Measurements from ENCODE around the gene GFM1. TPM values are rescaled to one million over a fixed set of nuclear protein-coding genes. Genes with fewer than 3 reads are reported as not detected.

GFM1 gene
- total RNA-seq, 3 donors from 2014 or later (not counting 1 experiment from before 2014, with no cell fraction given): 38.4 to 55.5 (median 50.4) TPM

Other genes with a start within 250 kb of the GFM1 start
- gene MLF1, start 73.3 kb upstream of the GFM1 start, total RNA-seq: 1 to 10 TPM; 2.8 to 5.3 (median 3.1) TPM
- gene LXN, start 28.1 kb downstream of the GFM1 start, total RNA-seq: 1 to 10 TPM; 2.2 to 3.9 (median 3.5) TPM
- gene RARRES1, start 87.9 kb downstream of the GFM1 start, total RNA-seq: not detected
- gene MFSD1, start 157.5 kb downstream of the GFM1 start, total RNA-seq: 10 to 100 TPM; 27.3 to 37.3 (median 33.6) TPM